Coronary artery (tissue), 2 donors: ENCODE data around the gene IGF1.

Source experiments
- DNase-seq: peaks from one replicate; pipeline ENCODE4 v3.0.0-alpha.2; 2017; ENCODE audit warnings: low spot score
- H3K27ac ChIP-seq, 2 donors: fragments of 200-600 bp; sonication (generic); one replicate each; pipeline ENCODE4 v1.5.1; 2016 to 2019
- H3K4me3 ChIP-seq: fragments of 200-600 bp; sonication (generic); 2 replicates; pipeline ENCODE4 v1.5.1; 2016; ENCODE audit warnings: mild to moderate bottlenecking, moderate library complexity
- CTCF ChIP-seq: fragments of 200-600 bp; sonication (generic); IDR thresholded peaks from one replicate; pipeline ENCODE4 v1.5.1; 2019; ENCODE audit warnings: antibody characterized with exemption

IGF1 gene

GRCh38 chr12:102509123-102509626 is 28.8 kb upstream of the IGF1 start:
- H3K4me3 ChIP-seq: no peak overlapping the region
- TF ChIP-seq CTCF: no peak
- no peak for DNase-seq
- no peak overlapping the region for H3K27ac ChIP-seq

- no peak for DNase-seq
- no peak for TF ChIP-seq CTCF
- no peak overlapping the region for H3K27ac ChIP-seq
Observed at GRCh38 chr12:102508052-102508451, 27.7 kb upstream of the IGF1 start.

GRCh38 chr12:102507301-102507700 is 26.9 kb upstream of the IGF1 start:
- Histone ChIP-seq H3K4me3 (no peak overlapping the region), H3K27ac (no peak overlapping the region)
- DNase-seq: no peak
- TF ChIP-seq CTCF: no peak

More at GRCh38 chr12:102508052-102508451, 27.7 kb upstream of the IGF1 start:
- no peak overlapping the region for H3K4me3 ChIP-seq

- DNase-seq: no peak
- H3K4me3 ChIP-seq: no peak overlapping the region
- TF ChIP-seq CTCF: no peak
- H3K27ac ChIP-seq: no peak overlapping the region
Observed at GRCh38 chr12:102504871-102505270, 24.5 kb upstream of the IGF1 start.

- no peak for DNase-seq
- no peak overlapping the region for H3K4me3 ChIP-seq
- H3K27ac ChIP-seq: no peak overlapping the region
- TF ChIP-seq CTCF: no peak
Observed at GRCh38 chr12:102504280-102504679, 23.9 kb upstream of the IGF1 start.

GRCh38 chr12:102503831-102504230 is 23.5 kb upstream of the IGF1 start:
- no peak for DNase-seq
- TF ChIP-seq CTCF: no peak
- no peak overlapping the region for H3K27ac ChIP-seq
- H3K4me3 ChIP-seq: no peak overlapping the region

GRCh38 chr12:102503056-102503681 is 22.8 kb upstream of the IGF1 start:
- H3K27ac ChIP-seq: peak overlapping the region in 1 of 2 donors; percentile 22

More at GRCh38 chr12:102503056-102503681, 22.8 kb upstream of the IGF1 start:
- DNase-seq: no peak
- no peak for TF ChIP-seq CTCF
- no peak overlapping the region for H3K4me3 ChIP-seq
